Lung (tissue), 12 donors: ENCODE data around the gene ZER1. TPM values are rescaled to one million over a fixed set of nuclear protein-coding genes. Genes with fewer than 3 reads are reported as not detected.
"Not testable (repeated sequence)": the region's sequence is repeated elsewhere in the genome, so short reads cannot be mapped to it uniquely, and the experiment has no call there.

Experiments
- ATAC-seq: fragments of 200-7000 bp; cut with Tn5 transposase; one replicate; pipeline ENCODE4 v1.9.1; 2020; ENCODE audit warnings: moderate number of reproducible peaks; ENCODE audit not compliant: insufficient read depth, low FRiP score
- DNase-seq, 3 donors: peaks; one replicate each; pipeline ENCODE4 v3.0.0-alpha.2; 2013 to 2017
- H3K27ac ChIP-seq, 2 donors: one replicate each; pipeline ENCODE4 v1.5.1; 2013; ENCODE audit warnings: mild to moderate bottlenecking in 2 of 2, moderate library complexity in 2 of 2, control low read depth in 1 of 2, inconsistent platforms in 1 of 2, low read depth in 1 of 2, low read length in 1 of 2
- H3K27me3 ChIP-seq, 3 donors: one replicate each; pipeline ENCODE4 v1.5.1; 2013; ENCODE audit warnings: low read length in 2 of 3; ENCODE audit not compliant: control insufficient read depth in 3 of 3, insufficient read depth in 3 of 3
- H3K36me3 ChIP-seq, 4 donors: one replicate each; pipeline ENCODE4 v1.5.1; 2013; ENCODE audit warnings: low read length in 4 of 4, mild to moderate bottlenecking in 1 of 4, moderate library complexity in 1 of 4; ENCODE audit not compliant: control insufficient read depth in 4 of 4, insufficient read depth in 4 of 4
- H3K4me1 ChIP-seq, 5 donors: one replicate each; pipeline ENCODE4 v1.5.1; 2013; ENCODE audit warnings: low read length in 5 of 5, mild to moderate bottlenecking in 2 of 5, moderate library complexity in 1 of 5; ENCODE audit not compliant: control insufficient read depth in 5 of 5, insufficient read depth in 5 of 5
- H3K4me3 ChIP-seq: one replicate; pipeline ENCODE4 v1.5.1; 2013; ENCODE audit warnings: mild to moderate bottlenecking, control low read depth, moderate library complexity
- H3K9ac ChIP-seq, 2 donors: one replicate each; pipeline ENCODE4 v1.5.1; 2013; ENCODE audit warnings: low read length in 2 of 2, control low read depth in 1 of 2; ENCODE audit not compliant: insufficient read depth in 1 of 2
- H3K9me3 ChIP-seq, 4 donors: one replicate each; pipeline ENCODE4 v1.5.1; 2013; ENCODE audit warnings: low read length in 3 of 4, mild to moderate bottlenecking in 1 of 4, moderate library complexity in 1 of 4; ENCODE audit not compliant: control insufficient read depth in 4 of 4, insufficient read depth in 3 of 4
- WGBS, 2 donors: extraction: QIAGEN DNeasy Blood & Tissue Kit; methylation state at CpG; one replicate each; pipeline ENCODE4 v1.1.7; 2013; 5-methylcytosine and 5-hydroxymethylcytosine counted together
- polyA plus RNA-seq, 2 donors: library from polyadenylated mRNA; stranded (reverse); fragments of 200-250 nt; gene quantifications; one replicate each; pipeline ENCODE4 v1.2.1, GENCODE V29; 2013
- total RNA-seq, 2 donors: library from RNA; depleted of rRNA in 1 of 2; stranded (reverse); fragments of >200 nt in 1 of 2; gene quantifications; one replicate each; pipeline ENCODE4 v1.2.1, GENCODE V29; 2014 to 2021
- TF ChIP-seq, protein P1 (sequence below): IDR thresholded peaks from 2 replicates; pipeline ENCODE4 v1.5.1; 2012; ENCODE audit warnings: mild to moderate bottlenecking; ENCODE audit errors: control extremely low read depth, extremely low read depth
- donor health status: control.
- donor health status: control.
- donor health status: Bipolar disorder and iron deficiency.
- donor health status: healthy.
- donor health status: DM: yes; HTN: yes; CAD: no.

The ZER1 gene
- total and polyA plus RNA-seq, 4 donors, result 17.6 to 39.0 (median 28.4) TPM

DNA sequence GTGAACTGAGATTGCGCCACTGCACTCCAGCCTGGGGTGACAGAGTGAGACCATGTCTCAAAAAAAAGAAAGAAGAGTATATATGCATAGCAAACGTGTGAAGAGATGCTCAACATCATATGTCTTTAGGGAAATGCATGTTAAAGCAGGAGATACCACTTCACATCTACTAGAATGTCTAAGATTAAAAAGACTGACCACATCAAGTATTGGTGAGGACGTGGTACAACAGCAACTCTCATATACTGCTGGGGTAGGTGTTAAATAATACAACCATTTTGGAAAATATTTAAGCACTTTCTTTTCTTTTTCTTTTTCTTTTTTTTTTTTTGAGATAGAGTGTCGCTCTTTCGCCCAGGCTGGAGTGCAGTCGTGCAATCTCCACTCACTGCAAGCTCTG, 13.7 kb upstream of the ZER1 start:
- 93 to 95% methylated on average over 6 of the region's 6 CpGs for WGBS, 2 donors
- Histone ChIP-seq H3K36me3 (peaks cover 0 to 9% (median 0%) of the 10 kb centered on the region in 4 donors), H3K9ac (no peak overlapping the region)

DNA sequence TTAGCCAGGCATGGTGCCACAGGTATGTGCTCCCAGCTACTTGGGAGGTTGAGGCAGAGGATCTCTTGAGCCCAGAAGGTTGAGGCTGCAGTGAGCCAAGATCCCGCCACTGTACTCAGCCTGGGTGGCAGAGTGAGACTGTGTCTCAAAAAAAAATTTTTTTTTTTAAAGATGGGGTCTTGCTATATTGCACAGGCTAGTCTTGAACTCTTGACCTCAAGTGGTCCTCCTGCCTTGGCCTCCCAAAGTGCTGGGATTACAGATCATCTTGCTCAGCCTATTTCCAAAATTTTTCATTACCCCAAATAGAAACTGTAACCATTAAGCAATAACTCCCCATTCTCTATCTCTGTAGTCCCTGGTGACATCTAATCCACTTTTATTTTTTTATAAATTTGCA, 10.9 kb upstream of the ZER1 start:
- no peak overlapping the region for H3K27ac ChIP-seq
- no peaks in the 10 kb centered on the region for H3K27me3 ChIP-seq
- DNase-seq (no peak), ATAC-seq (no peak)
- TF ChIP-seq, protein P1, sequence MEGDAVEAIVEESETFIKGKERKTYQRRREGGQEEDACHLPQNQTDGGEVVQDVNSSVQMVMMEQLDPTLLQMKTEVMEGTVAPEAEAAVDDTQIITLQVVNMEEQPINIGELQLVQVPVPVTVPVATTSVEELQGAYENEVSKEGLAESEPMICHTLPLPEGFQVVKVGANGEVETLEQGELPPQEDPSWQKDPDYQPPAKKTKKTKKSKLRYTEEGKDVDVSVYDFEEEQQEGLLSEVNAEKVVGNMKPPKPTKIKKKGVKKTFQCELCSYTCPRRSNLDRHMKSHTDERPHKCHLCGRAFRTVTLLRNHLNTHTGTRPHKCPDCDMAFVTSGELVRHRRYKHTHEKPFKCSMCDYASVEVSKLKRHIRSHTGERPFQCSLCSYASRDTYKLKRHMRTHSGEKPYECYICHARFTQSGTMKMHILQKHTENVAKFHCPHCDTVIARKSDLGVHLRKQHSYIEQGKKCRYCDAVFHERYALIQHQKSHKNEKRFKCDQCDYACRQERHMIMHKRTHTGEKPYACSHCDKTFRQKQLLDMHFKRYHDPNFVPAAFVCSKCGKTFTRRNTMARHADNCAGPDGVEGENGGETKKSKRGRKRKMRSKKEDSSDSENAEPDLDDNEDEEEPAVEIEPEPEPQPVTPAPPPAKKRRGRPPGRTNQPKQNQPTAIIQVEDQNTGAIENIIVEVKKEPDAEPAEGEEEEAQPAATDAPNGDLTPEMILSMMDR, result no peak
- no peaks in the 10 kb centered on the region for H3K9me3 ChIP-seq
- H3K4me3 ChIP-seq, result no peak overlapping the region
- WGBS, 2 donors, result 86 to 100% methylated on average over 1 of the region's 1 CpG
- H3K4me1 ChIP-seq, result peaks cover 0 to under 1% (median 0%) of the 10 kb centered on the region in 5 donors
- H3K9ac ChIP-seq, result no peak overlapping the region
- H3K36me3 ChIP-seq, result no peaks in the 10 kb centered on the region

More for the DNA sequence above, 13.7 kb upstream of the ZER1 start:
- Histone ChIP-seq H3K27me3 (no peaks in the 10 kb centered on the region), H3K9me3 (no peaks in the 10 kb centered on the region), H3K27ac (no peak overlapping the region), H3K4me3 (no peak overlapping the region), H3K4me1 (peaks cover 0 to 9% (median 5%) of the 10 kb centered on the region in 5 donors)
- DNase-seq (no peak), ATAC-seq (no peak)
- TF ChIP-seq, protein P1, result no peak

DNA sequence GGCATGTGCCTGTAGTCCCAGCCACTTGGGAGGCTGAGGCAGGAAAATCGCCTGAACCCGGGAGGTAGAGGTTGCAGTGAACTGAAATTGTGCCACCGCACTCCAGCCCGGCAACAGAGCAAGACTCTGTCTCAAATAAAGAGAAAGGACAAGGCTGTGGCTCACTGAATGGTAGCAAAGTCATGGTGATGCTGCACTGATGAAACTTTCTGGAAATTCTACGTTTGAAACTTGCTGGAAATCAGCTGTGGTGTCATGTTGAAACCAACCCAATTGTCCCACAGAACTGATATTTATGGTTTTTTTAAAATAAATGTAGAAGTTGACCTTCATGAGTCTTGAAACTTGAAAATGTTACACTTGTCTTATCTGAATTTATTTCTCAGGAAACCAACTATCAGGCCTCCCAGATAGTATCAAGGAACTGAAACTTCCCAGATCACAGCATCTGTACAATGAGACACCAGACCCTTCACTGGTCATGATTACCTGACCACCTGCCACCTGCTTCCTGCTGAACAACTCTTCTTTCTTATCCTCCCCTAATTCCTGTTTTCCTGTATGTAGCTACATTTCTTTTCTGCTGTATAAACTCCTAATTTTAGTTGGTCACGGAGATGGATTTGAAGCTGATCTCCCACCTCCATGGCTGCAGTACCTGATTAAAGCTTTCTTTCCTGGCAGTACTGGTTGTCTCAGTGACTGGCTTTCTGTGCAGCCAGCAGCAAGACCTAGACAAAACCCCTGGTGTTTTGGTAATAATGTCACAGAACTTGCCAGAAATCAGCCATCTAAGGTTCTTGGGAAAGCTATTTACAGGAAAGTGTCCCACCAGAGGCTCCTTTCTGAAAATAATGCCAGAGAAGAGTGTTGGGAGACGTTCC, 9.7 kb upstream of the ZER1 start:
- Histone ChIP-seq H3K4me3 (no peak overlapping the region), H3K9me3 (no peaks in the 10 kb centered on the region), H3K4me1 (no peaks in the 10 kb centered on the region), H3K27me3 (no peaks in the 10 kb centered on the region), H3K9ac (no peak overlapping the region), H3K36me3 (no peaks in the 10 kb centered on the region), H3K27ac (no peak overlapping the region)
- TF ChIP-seq, protein P1, result no peak
- no peak for DNase-seq
- 72 to 76% methylated on average over 7 of the region's 7 CpGs for WGBS, 2 donors
- no peak for ATAC-seq

DNA sequence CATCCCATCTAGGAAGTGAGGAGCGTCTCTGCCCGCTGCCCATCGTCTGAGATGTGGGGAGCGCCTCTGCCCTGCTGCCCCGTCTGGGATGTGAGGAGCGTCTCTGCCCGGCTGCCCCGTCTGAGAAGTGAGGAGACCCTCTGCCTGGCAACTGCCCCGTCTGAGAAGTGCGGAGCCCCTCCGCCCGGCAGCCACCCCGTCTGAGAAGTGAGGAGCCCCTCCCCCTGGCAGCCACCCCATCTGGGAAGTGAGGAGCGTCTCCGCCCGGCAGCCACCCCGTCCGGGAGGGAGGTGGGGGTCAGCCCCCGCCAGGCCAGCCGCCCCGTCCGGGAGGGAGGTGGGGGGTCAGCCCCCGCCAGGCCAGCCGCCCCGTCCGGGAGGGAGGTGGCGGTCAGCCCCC, 8.4 kb upstream of the ZER1 start:
- not testable (repeated sequence) for H3K27ac ChIP-seq, H3K9me3 ChIP-seq, H3K4me1 ChIP-seq, H3K27me3 ChIP-seq, ATAC-seq, H3K9ac ChIP-seq, H3K4me3 ChIP-seq, DNase-seq, H3K36me3 ChIP-seq
- WGBS, 2 donors, result 94% methylated on average over 13 to 24 of the region's 27 CpGs
